ENCODE data around the gene TGFBI.

TGFBI gene

GRCh38 chr5:136060963-136061362, 32.2 kb downstream of the TGFBI start:
- no peak for DNase-seq (ENCODE audit: extremely low read depth, low read depth)

DNA sequence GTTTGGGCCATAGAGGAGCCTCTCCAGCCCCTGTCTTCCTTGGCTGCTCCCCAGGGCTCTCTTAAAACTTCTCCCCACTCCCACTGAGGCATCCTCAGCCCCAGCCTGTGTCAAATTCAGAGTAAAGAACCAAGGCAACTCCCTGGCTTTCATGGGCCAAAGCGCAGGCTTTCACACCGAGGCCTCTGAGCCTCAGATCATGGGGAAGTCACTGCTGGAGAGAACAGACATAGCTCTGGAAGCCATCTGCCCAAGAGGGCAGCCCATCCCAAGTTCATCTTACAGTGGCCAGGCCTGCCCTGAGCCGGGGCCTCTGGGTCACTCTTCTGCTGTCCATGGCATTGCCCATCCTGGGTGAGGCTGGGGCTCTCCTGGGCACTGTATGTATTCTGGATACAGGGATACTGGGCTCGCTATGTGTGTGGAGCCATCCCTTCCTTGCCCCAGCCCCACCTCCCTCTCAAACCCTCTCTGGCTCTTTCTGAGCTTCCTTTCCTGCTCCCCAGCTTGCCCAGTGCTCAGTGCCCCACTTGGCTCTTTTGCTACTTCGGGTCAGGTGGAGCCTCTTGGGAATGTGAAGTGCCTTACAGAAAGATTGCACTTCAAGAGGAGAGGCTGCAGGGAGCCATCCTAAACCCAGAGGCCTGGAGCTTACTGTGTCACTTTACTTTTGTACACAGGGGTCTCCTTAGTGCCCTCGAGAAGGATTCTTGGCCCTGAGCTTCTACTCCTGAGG, 33.0 kb downstream of the TGFBI start:
- no peak for DNase-seq (ENCODE audit: extremely low read depth, low read depth)
- TF ChIP-seq, protein P1, sequence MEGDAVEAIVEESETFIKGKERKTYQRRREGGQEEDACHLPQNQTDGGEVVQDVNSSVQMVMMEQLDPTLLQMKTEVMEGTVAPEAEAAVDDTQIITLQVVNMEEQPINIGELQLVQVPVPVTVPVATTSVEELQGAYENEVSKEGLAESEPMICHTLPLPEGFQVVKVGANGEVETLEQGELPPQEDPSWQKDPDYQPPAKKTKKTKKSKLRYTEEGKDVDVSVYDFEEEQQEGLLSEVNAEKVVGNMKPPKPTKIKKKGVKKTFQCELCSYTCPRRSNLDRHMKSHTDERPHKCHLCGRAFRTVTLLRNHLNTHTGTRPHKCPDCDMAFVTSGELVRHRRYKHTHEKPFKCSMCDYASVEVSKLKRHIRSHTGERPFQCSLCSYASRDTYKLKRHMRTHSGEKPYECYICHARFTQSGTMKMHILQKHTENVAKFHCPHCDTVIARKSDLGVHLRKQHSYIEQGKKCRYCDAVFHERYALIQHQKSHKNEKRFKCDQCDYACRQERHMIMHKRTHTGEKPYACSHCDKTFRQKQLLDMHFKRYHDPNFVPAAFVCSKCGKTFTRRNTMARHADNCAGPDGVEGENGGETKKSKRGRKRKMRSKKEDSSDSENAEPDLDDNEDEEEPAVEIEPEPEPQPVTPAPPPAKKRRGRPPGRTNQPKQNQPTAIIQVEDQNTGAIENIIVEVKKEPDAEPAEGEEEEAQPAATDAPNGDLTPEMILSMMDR (IDR thresholded peaks at IDR 0.05; ENCODE audit: low read depth, low read length) = no peak

More at GRCh38 chr5:136060963-136061362, 32.2 kb downstream of the TGFBI start:
- TF ChIP-seq, protein P1 (IDR thresholded peaks at IDR 0.05; ENCODE audit: low read depth, low read length) = no peak

- TF ChIP-seq, protein P1 (IDR thresholded peaks at IDR 0.05; ENCODE audit: low read depth, low read length) = peak; percentile 30
- DNase-seq (ENCODE audit: extremely low read depth, low read depth) = no peak
Observed at GRCh38 chr5:136062366-136063274, 33.8 kb downstream of the TGFBI start.

DNA sequence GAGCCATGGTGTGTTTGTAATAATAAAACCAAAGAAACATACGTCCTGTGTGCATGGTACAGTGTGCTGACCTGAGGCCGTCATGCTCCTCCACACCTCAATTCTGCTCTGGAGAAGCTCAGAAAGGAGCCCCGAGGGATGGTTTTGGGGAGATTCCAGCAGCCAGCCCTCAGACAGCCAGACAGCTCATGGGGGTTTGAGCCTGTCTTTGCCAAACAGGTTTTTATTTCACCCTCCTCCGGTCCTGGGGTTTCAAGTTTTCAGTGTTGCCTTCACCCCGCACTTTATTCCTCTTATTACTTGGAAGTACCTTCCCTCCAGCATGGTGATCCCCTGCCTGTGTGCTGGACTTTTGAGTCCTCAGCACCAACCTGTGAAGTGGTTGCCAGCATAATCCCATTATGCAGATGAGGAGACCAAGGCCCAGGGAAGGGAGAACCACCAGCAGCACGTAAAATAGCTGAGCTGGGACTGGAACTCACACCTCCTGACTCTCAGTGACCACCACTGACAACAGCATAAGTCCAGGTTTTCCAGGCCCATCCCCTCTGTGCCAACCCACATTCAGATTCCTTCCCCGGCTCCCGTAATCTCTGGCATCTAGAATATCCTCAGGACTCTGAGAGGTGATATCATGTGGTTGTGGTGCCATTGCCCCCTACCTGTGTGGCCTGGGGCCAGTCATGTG, 35.1 kb downstream of the TGFBI start:
- TF ChIP-seq, protein P1 (IDR thresholded peaks at IDR 0.05; ENCODE audit: low read depth, low read length) = no peak
- DNase-seq (ENCODE audit: extremely low read depth, low read depth) = no peak

DNA sequence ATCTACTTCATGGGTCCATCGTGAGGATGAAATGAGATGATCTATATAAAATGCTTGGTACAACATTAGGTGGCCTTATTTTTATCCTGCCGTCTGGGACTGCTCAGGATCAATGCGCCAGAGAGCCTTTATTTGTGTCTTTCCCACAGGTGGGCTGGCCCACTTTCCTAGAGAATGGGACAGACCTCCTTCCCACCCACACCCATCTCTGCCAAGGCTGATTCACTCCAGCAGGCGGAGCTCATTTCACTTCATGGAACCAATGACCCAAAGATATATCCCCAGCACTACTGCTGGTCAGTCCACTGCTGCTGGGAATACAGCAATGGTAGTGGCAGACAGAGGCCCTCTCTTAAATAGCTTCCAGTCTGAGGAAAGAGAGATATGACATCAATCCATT, 35.7 kb downstream of the TGFBI start:
- TF ChIP-seq, protein P1 (IDR thresholded peaks at IDR 0.05; ENCODE audit: low read depth, low read length) = peak; percentile 7
- DNase-seq (ENCODE audit: extremely low read depth, low read depth) = no peak

DNA sequence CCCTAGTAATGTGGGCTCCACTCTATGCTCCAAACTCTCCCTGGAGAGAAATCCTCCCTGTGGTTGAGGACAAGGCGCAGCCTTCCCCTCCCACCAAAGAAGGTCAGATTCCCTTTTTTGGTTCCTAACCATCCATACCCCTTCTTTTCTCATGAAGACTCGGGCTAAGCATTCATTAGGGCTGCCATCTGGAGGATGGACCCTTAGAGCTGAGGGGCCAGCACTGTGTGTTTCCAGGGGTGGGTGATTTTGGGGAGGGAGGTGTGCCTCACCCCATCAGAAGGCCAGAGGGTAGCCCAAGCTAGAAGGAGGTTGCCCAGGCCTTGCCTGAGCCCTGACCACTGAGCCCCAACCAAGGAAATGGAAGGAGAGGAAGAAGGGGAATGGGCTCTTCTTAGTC, 36.8 kb downstream of the TGFBI start:
- TF ChIP-seq, protein P1 (IDR thresholded peaks at IDR 0.05; ENCODE audit: low read depth, low read length) = no peak
- DNase-seq (ENCODE audit: extremely low read depth, low read depth) = no peak
